H1 (cell line): ENCODE results near the gene ZNF490. TPM values are rescaled to one million over a fixed set of nuclear protein-coding genes. Genes with fewer than 3 reads are reported as not detected.
A peak's percentile ranks its signal among the peaks of the same experiment; 100 is the strongest.

Experiments used
- ATF3 ChIP-seq: IDR thresholded peaks from 2 replicates; pipeline ENCODE4 v1.6.1; 2011; ENCODE audit warnings: low read depth, mild to moderate bottlenecking, low read length; ENCODE audit not compliant: insufficient read depth
- BRCA1 ChIP-seq: IDR thresholded peaks from 2 replicates; pipeline ENCODE4 v1.6.1; 2012; ENCODE audit warnings: low read depth, low read length, improper control_type of control experiment
- CEBPB ChIP-seq: IDR thresholded peaks from 2 replicates; pipeline ENCODE4 v1.6.1; 2012; ENCODE audit warnings: low read depth, low read length
- EGR1 ChIP-seq: IDR thresholded peaks from 2 replicates; pipeline ENCODE4 v1.6.1; 2011; ENCODE audit warnings: low read depth, low read length, borderline replicate concordance
- JUN ChIP-seq: IDR thresholded peaks from 2 replicates; pipeline ENCODE4 v1.6.1; 2011; ENCODE audit warnings: low read depth, mild to moderate bottlenecking, improper control_type of control experiment, low read length
- JUND ChIP-seq: IDR thresholded peaks from 2 replicates; pipeline ENCODE4 v1.6.1; 2011; ENCODE audit warnings: mild to moderate bottlenecking, improper control_type of control experiment, low read length
- KDM1A ChIP-seq: fragments of 200-600, 300-600 bp; sonication (generic); IDR thresholded peaks from 2 replicates; pipeline ENCODE4 v1.7.1; 2016; ENCODE audit warnings: mild to moderate bottlenecking, low read length, borderline replicate concordance
- KDM4A ChIP-seq: IDR thresholded peaks from one replicate; pipeline ENCODE4 v1.7.1; 2012; ENCODE audit warnings: low read depth, mild to moderate bottlenecking, moderate library complexity, low read length, inconsistent platforms; ENCODE audit not compliant: severe bottlenecking
- KDM5A ChIP-seq: fragments of 200-600 bp; IDR thresholded peaks from 2 replicates; pipeline ENCODE4 v1.7.1; 2012; ENCODE audit warnings: mild to moderate bottlenecking, low read length, inconsistent platforms, mixed read lengths
- MAX ChIP-seq: IDR thresholded peaks from 2 replicates; pipeline ENCODE4 v1.6.1; 2012; ENCODE audit warnings: inconsistent platforms
- POLR2A ChIP-seq, 2 experiments: IDR thresholded peaks; 1 replicate in 1 of 2; 2 replicates in 1 of 2; pipeline ENCODE4 v1.6.1; 2011; ENCODE audit warnings: low read depth in 2 of 2, low read length in 2 of 2, mild to moderate bottlenecking in 2 of 2; ENCODE audit errors: control extremely low read depth in 1 of 2
- RFX5 ChIP-seq: IDR thresholded peaks from 2 replicates; pipeline ENCODE4 v1.6.1; 2011; ENCODE audit warnings: low read depth, low read length, improper control_type of control experiment, borderline replicate concordance
- RNF2 ChIP-seq: fragments of 200-900, 300-1000 bp; sonication (generic); IDR thresholded peaks from 2 replicates; pipeline ENCODE4 v1.7.1; 2016; ENCODE audit warnings: borderline replicate concordance, low read depth, mild to moderate bottlenecking, antibody characterized with exemption, low read length; ENCODE audit not compliant: poor library complexity, severe bottlenecking; ENCODE audit errors: missing control alignments
- RXRA ChIP-seq: IDR thresholded peaks from 2 replicates; pipeline ENCODE4 v1.6.1; 2011; ENCODE audit warnings: low read depth, mild to moderate bottlenecking, low read length, moderate library complexity; ENCODE audit not compliant: insufficient read depth
- SIN3A ChIP-seq, 2 experiments: IDR thresholded peaks in 1 of 2; conservative IDR thresholded peaks in 1 of 2; 2 replicates each; pipeline ENCODE4 v1.6.1; 2011 to 2012; ENCODE audit warnings: low read length in 2 of 2, improper control_type of control experiment in 1 of 2, low read depth in 1 of 2, mild to moderate bottlenecking in 1 of 2
- SIX5 ChIP-seq: IDR thresholded peaks from 2 replicates; pipeline ENCODE4 v1.6.1; 2011; ENCODE audit warnings: mild to moderate bottlenecking, low read depth, low read length
- SP1 ChIP-seq: IDR thresholded peaks from 2 replicates; pipeline ENCODE4 v1.6.1; 2011; ENCODE audit warnings: low read depth, low read length
- SP2 ChIP-seq: IDR thresholded peaks from 2 replicates; pipeline ENCODE4 v1.6.1; 2012; ENCODE audit warnings: mild to moderate bottlenecking, low read length, inconsistent platforms
- SP4 ChIP-seq: IDR thresholded peaks from 2 replicates; pipeline ENCODE4 v1.6.1; 2012; ENCODE audit warnings: low read length, inconsistent platforms
- TAF1 ChIP-seq: IDR thresholded peaks from 2 replicates; pipeline ENCODE4 v1.6.1; 2011; ENCODE audit warnings: mild to moderate bottlenecking, low read depth, low read length
- TAF7 ChIP-seq: optimal IDR thresholded peaks from 2 replicates; pipeline ENCODE3; 2011; ENCODE audit warnings: low read depth, mild to moderate bottlenecking, inconsistent platforms, low read length, moderate library complexity, borderline replicate concordance
- TCF12 ChIP-seq: IDR thresholded peaks from 2 replicates; pipeline ENCODE4 v1.6.1; 2011; ENCODE audit warnings: low read depth, mild to moderate bottlenecking, low read length
- polyA plus RNA-seq, 7 experiments: library from polyadenylated mRNA; depleted of rRNA in 3 of 7; stranded (reverse) in 5 of 7; unstranded in 2 of 7; fragments of >200 nt in 5 of 7; fragments of 200-250 nt in 2 of 7; gene quantifications; 1 replicate in 5 of 7; 2 replicates in 1 of 7; 4 replicates in 1 of 7; pipeline versions ENCODE4 v1.2.1 to v1.2.3, GENCODE V29; 2011 to 2013; ENCODE audit warnings: missing spikeins in 2 of 7, mixed read lengths in 2 of 7
- total RNA-seq: library from RNA; stranded (reverse); fragmentation: NEBNext Ultra II Directional; extraction: Animal tissue kit (Norgen Biotek cat#: 25700); gene quantifications from 2 replicates; pipeline ENCODE4 v1.2.1, GENCODE V29; 2021
- TF ChIP-seq, protein P1 (sequence below): IDR thresholded peaks from 2 replicates; pipeline ENCODE4 v1.6.1; 2012; ENCODE audit warnings: low read length, inconsistent platforms

The ZNF490 gene
- total and polyA plus RNA-seq, 2 of the 8 experiments (the other 6 are each of a cell fraction or from before 2014, with no cell fraction given): 1.7 to 9.0 TPM

- TF ChIP-seq, protein P1, sequence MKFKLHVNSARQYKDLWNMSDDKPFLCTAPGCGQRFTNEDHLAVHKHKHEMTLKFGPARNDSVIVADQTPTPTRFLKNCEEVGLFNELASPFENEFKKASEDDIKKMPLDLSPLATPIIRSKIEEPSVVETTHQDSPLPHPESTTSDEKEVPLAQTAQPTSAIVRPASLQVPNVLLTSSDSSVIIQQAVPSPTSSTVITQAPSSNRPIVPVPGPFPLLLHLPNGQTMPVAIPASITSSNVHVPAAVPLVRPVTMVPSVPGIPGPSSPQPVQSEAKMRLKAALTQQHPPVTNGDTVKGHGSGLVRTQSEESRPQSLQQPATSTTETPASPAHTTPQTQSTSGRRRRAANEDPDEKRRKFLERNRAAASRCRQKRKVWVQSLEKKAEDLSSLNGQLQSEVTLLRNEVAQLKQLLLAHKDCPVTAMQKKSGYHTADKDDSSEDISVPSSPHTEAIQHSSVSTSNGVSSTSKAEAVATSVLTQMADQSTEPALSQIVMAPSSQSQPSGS: no peak
- TF ChIP-seq TCF12: no peak
- TF ChIP-seq RNF2: no peak
- peak; percentile 53 for TF ChIP-seq TAF1
- no peak for TF ChIP-seq EGR1
- TF ChIP-seq RXRA: no peak
- TF ChIP-seq KDM4A: peak; percentile 98
- TF ChIP-seq RFX5: no peak
- TF ChIP-seq SIN3A (conservative IDR thresholded peaks at IDR 0.05 in 1 of 2, IDR thresholded peaks at IDR 0.05 in 1 of 2; ENCODE audit: low read depth in 1 of 2, low read length in 2 of 2): no peak
- no peak for TF ChIP-seq SIX5
- TF ChIP-seq CEBPB: no peak
- TF ChIP-seq JUN: no peak
- TF ChIP-seq JUND: no peak
- no peak for TF ChIP-seq BRCA1
- TF ChIP-seq SP1: no peak
- TF ChIP-seq SP4: no peak
- TF ChIP-seq KDM1A: peak; percentile 47; the same call in 1 of the 2 replicates
- peak; percentile 90 for TF ChIP-seq MAX
- TF ChIP-seq KDM5A: no peak
- no peak for TF ChIP-seq ATF3
- peak in 1 of 2 experiments; percentile 56; a peak in 1 of 3 replicates for TF ChIP-seq POLR2A (IDR thresholded peaks at IDR 0.05; ENCODE audit: control extremely low read depth in 1 of 2, low read depth in 2 of 2, low read length in 2 of 2)
- no peak for TF ChIP-seq SP2
- no peak for TF ChIP-seq TAF7
Observed at GRCh38 chr19:12639901-12640613, 29.4 kb upstream of the ZNF490 start (continued).
